ENCODE data around the gene DNAH2. TPM values are rescaled to one million over a fixed set of nuclear protein-coding genes. Genes with fewer than 3 reads are reported as not detected.

DNAH2 gene
- total RNA-seq, 2 donors from 2014 or later: 0.09 to 4.9 TPM

- no peak for TF ChIP-seq POLR2AphosphoS5 (IDR thresholded peaks at IDR 0.05)
- TF ChIP-seq POLR2A (IDR thresholded peaks at IDR 0.05): no peak
- TF ChIP-seq CTCF (IDR thresholded peaks at IDR 0.05): no peak
- H3K4me1 ChIP-seq (replicated peaks): no peaks in the 10 kb centered on the region
- intact Hi-C loops (cut with DNase I): loop anchor here (10.0 kb wide), 1 partner anchor 249 kb away; no protein-coding TSS in a partner anchor
- no peak for DNase-seq (ENCODE audit: low spot score)
- H3K9me3 ChIP-seq: no peaks in the 10 kb centered on the region
- no peaks in the 10 kb centered on the region for H3K27me3 ChIP-seq (replicated peaks; ENCODE audit: insufficient read depth)
- H3K27ac ChIP-seq: no peak overlapping the region
- no peaks in the 10 kb centered on the region for H3K36me3 ChIP-seq
- 68% methylated on average over 7 of the region's 7 CpGs for WGBS
- H3K4me3 ChIP-seq: no peak overlapping the region
Measured at GRCh38 chr17:7745748-7746470, 28.4 kb downstream of the DNAH2 start.

GRCh38 chr17:7747635-7748071 lies 30.1 kb downstream of the DNAH2 start:
- intact Hi-C loops (cut with DNase I): loop anchor here (10.0 kb wide), 1 partner anchor 247 kb away; no protein-coding TSS in a partner anchor
- no peak for TF ChIP-seq CTCF (IDR thresholded peaks at IDR 0.05)
- TF ChIP-seq POLR2A (IDR thresholded peaks at IDR 0.05): no peak
- TF ChIP-seq POLR2AphosphoS5 (IDR thresholded peaks at IDR 0.05): no peak
- no peak for DNase-seq (ENCODE audit: low spot score)
- no peaks in the 10 kb centered on the region for H3K27me3 ChIP-seq (replicated peaks; ENCODE audit: insufficient read depth)
- H3K9me3 ChIP-seq: no peaks in the 10 kb centered on the region
- H3K36me3 ChIP-seq: no peaks in the 10 kb centered on the region
- H3K4me1 ChIP-seq (replicated peaks): no peaks in the 10 kb centered on the region
- 22% methylated on average over 4 of the region's 4 CpGs for WGBS
- H3K27ac ChIP-seq: no peak overlapping the region
- H3K4me3 ChIP-seq: no peak overlapping the region

GRCh38 chr17:7748076-7748775 lies 30.7 kb downstream of the DNAH2 start:
- Histone ChIP-seq H3K36me3 (no peaks in the 10 kb centered on the region), H3K4me1 (replicated peaks) (no peaks in the 10 kb centered on the region), H3K9me3 (no peaks in the 10 kb centered on the region), H3K4me3 (no peak overlapping the region), H3K27me3 (replicated peaks; ENCODE audit: insufficient read depth) (no peaks in the 10 kb centered on the region), H3K27ac (no peak overlapping the region)
- DNase-seq (ENCODE audit: low spot score): no peak
- 54% methylated on average over 10 of the region's 10 CpGs for WGBS
- intact Hi-C loops (cut with DNase I): loop anchor here (10.0 kb wide), 1 partner anchor 247 kb away; no protein-coding TSS in a partner anchor
- TF ChIP-seq POLR2AphosphoS5 (IDR thresholded peaks at IDR 0.05): no peak
- no peak for TF ChIP-seq CTCF (IDR thresholded peaks at IDR 0.05)
- no peak for TF ChIP-seq POLR2A (IDR thresholded peaks at IDR 0.05)

- intact Hi-C loops (cut with DNase I): no loop called here
- Histone ChIP-seq H3K36me3 (no peaks in the 10 kb centered on the region), H3K4me1 (replicated peaks) (no peaks in the 10 kb centered on the region), H3K9me3 (no peaks in the 10 kb centered on the region), H3K4me3 (no peak overlapping the region), H3K27me3 (replicated peaks; ENCODE audit: insufficient read depth) (no peaks in the 10 kb centered on the region), H3K27ac (no peak overlapping the region)
- TF ChIP-seq CTCF (IDR thresholded peaks at IDR 0.05) (no peak), POLR2A (IDR thresholded peaks at IDR 0.05) (no peak), POLR2AphosphoS5 (IDR thresholded peaks at IDR 0.05) (no peak)
- DNase-seq (ENCODE audit: low spot score): no peak
- WGBS: 60% methylated on average over 4 of the region's 4 CpGs
Measured at GRCh38 chr17:7750321-7750821, 32.8 kb downstream of the DNAH2 start.

All from prostate gland (tissue), 2 donors.